Omental fat pad (tissue), 4 donors: Measurements from ENCODE around the gene GRHL1. TPM values are rescaled to one million over a fixed set of nuclear protein-coding genes. Genes with fewer than 3 reads are reported as not detected.

Experiments used
- ATAC-seq: fragments of 150-250 bp; one replicate; pipeline ENCODE4 v1.9.1; 2016; ENCODE audit warnings: mild to moderate bottlenecking, moderate library complexity; ENCODE audit not compliant: low FRiP score
- DNase-seq: peaks from one replicate; pipeline ENCODE4 v3.0.0-alpha.2; 2019; ENCODE audit warnings: low spot score
- CTCF ChIP-seq, 3 donors: fragments of 450-650 bp; IDR thresholded peaks; one replicate each; pipeline ENCODE4 v1.5.1; 2016 to 2017; ENCODE audit warnings: antibody characterized with exemption in 3 of 3, mild to moderate bottlenecking in 3 of 3, moderate library complexity in 2 of 3
- total RNA-seq, 4 donors: library from RNA; depleted of rRNA; stranded (reverse); fragments of >200 nt; gene quantifications; one replicate each; pipeline ENCODE4 v1.1.0, GENCODE V29; 2016

GRHL1 gene
- total RNA-seq, 4 donors from 2014 or later: 0.95 to 15.1 (median 5.1) TPM

GRCh38 chr2:9984217-9984739 lies 32.8 kb downstream of the GRHL1 start:
- DNase-seq (no peak), ATAC-seq (peak; percentile 85)
- peak in 2 of 3 donors; percentile 34 to 59 for TF ChIP-seq CTCF (IDR thresholded peaks at IDR 0.05)

- no peak for DNase-seq
- ATAC-seq: no peak
- TF ChIP-seq CTCF (IDR thresholded peaks at IDR 0.05): no peak
Measured at GRCh38 chr2:9984871-9985480, 33.5 kb downstream of the GRHL1 start.

GRCh38 chr2:9985531-9986328 lies 34.2 kb downstream of the GRHL1 start:
- no peak for ATAC-seq
- TF ChIP-seq CTCF (IDR thresholded peaks at IDR 0.05): no peak
- no peak for DNase-seq

GRCh38 chr2:9988320-9988719 lies 36.8 kb downstream of the GRHL1 start:
- DNase-seq (no peak), ATAC-seq (no peak)
- no peak for TF ChIP-seq CTCF (IDR thresholded peaks at IDR 0.05)

- ATAC-seq: no peak
- no peak for TF ChIP-seq CTCF (IDR thresholded peaks at IDR 0.05)
- DNase-seq: no peak
Measured at GRCh38 chr2:9990736-9991135, 39.2 kb downstream of the GRHL1 start.

GRCh38 chr2:9991221-9991620 lies 39.7 kb downstream of the GRHL1 start:
- DNase-seq: no peak
- ATAC-seq: no peak
- TF ChIP-seq CTCF (IDR thresholded peaks at IDR 0.05): no peak
